Esophagus muscularis mucosa (tissue), 4 donors: ENCODE data around the gene RPS6KA2.

ENCODE experiments used
- EP300 ChIP-seq: sonication (generic); formaldehyde crosslinking; IDR thresholded peaks from one replicate; pipeline ENCODE4 v1.6.1; 2017; ENCODE audit warnings: antibody characterized with exemption
- POLR2A ChIP-seq: fragments of 450-650 bp; IDR thresholded peaks from one replicate; pipeline ENCODE4 v1.6.1; 2017; ENCODE audit warnings: antibody characterized with exemption, moderate library complexity, mild to moderate bottlenecking, low read depth
- POLR2AphosphoS5 ChIP-seq, 2 donors: sonication (generic); formaldehyde crosslinking; IDR thresholded peaks; one replicate each; pipeline ENCODE4 v1.6.1; 2017; ENCODE audit warnings: antibody characterized with exemption in 2 of 2
- TF ChIP-seq, protein P1 (sequence below), 3 experiments: fragments of 200-600 bp in 2 of 3; fragments of 450-650 bp in 1 of 3; sonication (generic) in 2 of 3; IDR thresholded peaks; one replicate each; pipeline ENCODE4 v1.5.1; 2017 to 2019; ENCODE audit warnings: antibody characterized with exemption in 3 of 3, mild to moderate bottlenecking in 2 of 3, moderate library complexity in 1 of 3

DNA sequence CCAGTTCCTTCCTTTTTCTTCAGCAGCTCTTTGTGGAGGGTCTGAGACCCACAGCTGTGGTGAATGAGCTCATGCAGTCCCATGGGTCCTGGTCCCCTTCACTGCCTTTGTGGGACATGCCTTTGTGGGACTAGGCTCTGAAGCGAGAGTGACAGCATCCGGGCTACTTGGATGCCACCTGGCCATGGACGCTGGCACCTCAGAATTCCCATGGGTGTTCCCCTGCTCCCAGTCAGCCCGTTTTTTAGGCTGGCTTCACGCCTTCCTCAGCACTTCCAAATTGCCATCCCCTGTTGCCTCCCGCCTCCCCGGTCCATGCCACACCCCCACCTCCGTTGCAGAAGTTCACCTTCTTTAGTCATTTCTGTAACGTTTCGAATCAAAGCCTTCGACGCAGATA, 85.7 kb downstream of the RPS6KA2 start:
- TF ChIP-seq, protein P1, sequence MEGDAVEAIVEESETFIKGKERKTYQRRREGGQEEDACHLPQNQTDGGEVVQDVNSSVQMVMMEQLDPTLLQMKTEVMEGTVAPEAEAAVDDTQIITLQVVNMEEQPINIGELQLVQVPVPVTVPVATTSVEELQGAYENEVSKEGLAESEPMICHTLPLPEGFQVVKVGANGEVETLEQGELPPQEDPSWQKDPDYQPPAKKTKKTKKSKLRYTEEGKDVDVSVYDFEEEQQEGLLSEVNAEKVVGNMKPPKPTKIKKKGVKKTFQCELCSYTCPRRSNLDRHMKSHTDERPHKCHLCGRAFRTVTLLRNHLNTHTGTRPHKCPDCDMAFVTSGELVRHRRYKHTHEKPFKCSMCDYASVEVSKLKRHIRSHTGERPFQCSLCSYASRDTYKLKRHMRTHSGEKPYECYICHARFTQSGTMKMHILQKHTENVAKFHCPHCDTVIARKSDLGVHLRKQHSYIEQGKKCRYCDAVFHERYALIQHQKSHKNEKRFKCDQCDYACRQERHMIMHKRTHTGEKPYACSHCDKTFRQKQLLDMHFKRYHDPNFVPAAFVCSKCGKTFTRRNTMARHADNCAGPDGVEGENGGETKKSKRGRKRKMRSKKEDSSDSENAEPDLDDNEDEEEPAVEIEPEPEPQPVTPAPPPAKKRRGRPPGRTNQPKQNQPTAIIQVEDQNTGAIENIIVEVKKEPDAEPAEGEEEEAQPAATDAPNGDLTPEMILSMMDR (IDR thresholded peaks at IDR 0.05), result no peak
- TF ChIP-seq EP300 (no peak), POLR2A (no peak), POLR2AphosphoS5 (IDR thresholded peaks at IDR 0.05) (no peak)
